Keratinocyte (primary cell): ENCODE data around the gene ICAM4.

Experiments
- EZH2 ChIP-seq: IDR thresholded peaks from one replicate; pipeline ENCODE4 v1.6.1; 2012; ENCODE audit warnings: inconsistent platforms, mild to moderate bottlenecking, low read length, moderate library complexity
- TF ChIP-seq, protein P1 (sequence below), 3 experiments: IDR thresholded peaks in 1 of 3; conservative IDR thresholded peaks in 1 of 3; optimal IDR thresholded peaks in 1 of 3; 2 replicates in 2 of 3; 3 replicates in 1 of 3; pipeline versions ENCODE3 to v1.5.1; 2011; ENCODE audit warnings: low read length in 3 of 3, mild to moderate bottlenecking in 3 of 3, moderate library complexity in 2 of 3, control low read depth in 1 of 3, inconsistent platforms in 1 of 3; ENCODE audit not compliant: insufficient read depth in 2 of 3; ENCODE audit errors: extremely low read depth in 1 of 3

DNA sequence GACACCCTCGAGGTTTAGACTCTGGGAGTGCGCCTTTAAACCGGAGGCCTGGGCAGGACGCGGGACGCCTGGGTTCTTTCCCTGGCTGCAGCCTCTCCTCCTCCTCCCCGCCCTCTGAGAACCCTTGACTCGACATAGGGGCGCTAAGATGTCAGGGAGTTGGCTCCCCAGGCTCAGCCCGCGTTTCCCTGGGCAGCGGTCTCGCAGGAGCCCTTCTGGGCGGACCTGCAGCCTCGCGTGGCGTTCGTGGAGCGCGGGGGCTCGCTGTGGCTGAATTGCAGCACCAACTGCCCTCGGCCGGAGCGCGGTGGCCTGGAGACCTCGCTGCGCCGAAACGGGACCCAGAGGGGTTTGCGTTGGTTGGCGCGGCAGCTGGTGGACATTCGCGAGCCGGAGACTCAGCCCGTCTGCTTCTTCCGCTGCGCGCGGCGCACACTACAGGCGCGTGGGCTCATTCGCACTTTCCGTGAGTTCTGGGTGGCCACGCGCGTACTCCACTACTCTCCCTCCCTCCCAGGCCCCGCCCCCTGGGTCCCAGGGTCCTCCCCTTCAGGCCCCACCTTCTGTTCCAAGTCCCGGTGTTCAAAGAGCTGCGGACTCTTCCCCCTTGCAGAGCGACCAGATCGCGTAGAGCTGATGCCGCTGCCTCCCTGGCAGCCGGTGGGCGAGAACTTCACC is 4.3 kb downstream of the ICAM4 start:
- TF ChIP-seq, protein P1, sequence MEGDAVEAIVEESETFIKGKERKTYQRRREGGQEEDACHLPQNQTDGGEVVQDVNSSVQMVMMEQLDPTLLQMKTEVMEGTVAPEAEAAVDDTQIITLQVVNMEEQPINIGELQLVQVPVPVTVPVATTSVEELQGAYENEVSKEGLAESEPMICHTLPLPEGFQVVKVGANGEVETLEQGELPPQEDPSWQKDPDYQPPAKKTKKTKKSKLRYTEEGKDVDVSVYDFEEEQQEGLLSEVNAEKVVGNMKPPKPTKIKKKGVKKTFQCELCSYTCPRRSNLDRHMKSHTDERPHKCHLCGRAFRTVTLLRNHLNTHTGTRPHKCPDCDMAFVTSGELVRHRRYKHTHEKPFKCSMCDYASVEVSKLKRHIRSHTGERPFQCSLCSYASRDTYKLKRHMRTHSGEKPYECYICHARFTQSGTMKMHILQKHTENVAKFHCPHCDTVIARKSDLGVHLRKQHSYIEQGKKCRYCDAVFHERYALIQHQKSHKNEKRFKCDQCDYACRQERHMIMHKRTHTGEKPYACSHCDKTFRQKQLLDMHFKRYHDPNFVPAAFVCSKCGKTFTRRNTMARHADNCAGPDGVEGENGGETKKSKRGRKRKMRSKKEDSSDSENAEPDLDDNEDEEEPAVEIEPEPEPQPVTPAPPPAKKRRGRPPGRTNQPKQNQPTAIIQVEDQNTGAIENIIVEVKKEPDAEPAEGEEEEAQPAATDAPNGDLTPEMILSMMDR (optimal IDR thresholded peaks at IDR 0.05 in 1 of 3, IDR thresholded peaks at IDR 0.05 in 1 of 3, conservative IDR thresholded peaks at IDR 0.05 in 1 of 3; ENCODE audit: extremely low read depth in 1 of 3, insufficient read depth in 2 of 3, low read length in 3 of 3): no peak
- no peak for TF ChIP-seq EZH2
